Hepatocyte (in vitro differentiated cells): ENCODE results near the gene SORT1. TPM values are rescaled to one million over a fixed set of nuclear protein-coding genes. Genes with fewer than 3 reads are reported as not detected.
"Not testable (repeated sequence)": the region's sequence is repeated elsewhere in the genome, so short reads cannot be mapped to it uniquely, and the experiment has no call there.

Experiments
- DNase-seq: peaks from one replicate; pipeline ENCODE4 v3.0.0-alpha.2; 2016; ENCODE audit warnings: low spot score
- H2AFZ ChIP-seq: fragments of 200-600 bp; sonication (generic); 2 replicates; pipeline ENCODE4 v1.6.0; 2016; ENCODE audit warnings: antibody characterized with exemption, mild to moderate bottlenecking
- H3K27ac ChIP-seq: fragments of 200-600 bp; sonication (generic); 2 replicates; pipeline ENCODE4 v1.5.1; 2016; ENCODE audit warnings: mild to moderate bottlenecking
- H3K27me3 ChIP-seq: fragments of 200-600 bp; sonication (generic); 2 replicates; pipeline ENCODE4 v1.6.1; 2016
- H3K36me3 ChIP-seq: fragments of 200-600 bp; sonication (generic); replicated peaks from 2 replicates; pipeline ENCODE4 v1.5.1; 2016; ENCODE audit warnings: low read depth; ENCODE audit not compliant: insufficient read depth
- H3K4me1 ChIP-seq: fragments of 200-600 bp; sonication (generic); 2 replicates; pipeline ENCODE4 v1.5.1; 2016; ENCODE audit warnings: mild to moderate bottlenecking, moderate library complexity; ENCODE audit not compliant: insufficient read depth
- H3K4me2 ChIP-seq: fragments of 200-600 bp; sonication (generic); 2 replicates; pipeline ENCODE4 v1.6.0; 2016
- H3K4me3 ChIP-seq: fragments of 200-600 bp; sonication (generic); 2 replicates; pipeline ENCODE4 v1.5.1; 2016; ENCODE audit warnings: mild to moderate bottlenecking
- H3K79me2 ChIP-seq: fragments of 200-600 bp; sonication (generic); 2 replicates; pipeline ENCODE4 v1.6.0; 2017; ENCODE audit warnings: mild to moderate bottlenecking
- H3K9me2 ChIP-seq: fragments of 200-600 bp; sonication (generic); replicated peaks from 2 replicates; pipeline ENCODE4 v1.6.0; 2017; ENCODE audit warnings: mild to moderate bottlenecking; ENCODE audit not compliant: insufficient read depth
- H3K9me3 ChIP-seq: fragments of 200-600 bp; sonication (generic); 2 replicates; pipeline ENCODE4 v1.5.1; 2016; ENCODE audit warnings: low read depth, mild to moderate bottlenecking
- H4K20me1 ChIP-seq: fragments of 200-600 bp; sonication (generic); 2 replicates; pipeline ENCODE4 v1.6.0; 2016; ENCODE audit warnings: mild to moderate bottlenecking; ENCODE audit not compliant: insufficient read depth, poor library complexity, severe bottlenecking
- CTCF ChIP-seq: fragments of 200-600 bp; sonication (generic); IDR thresholded peaks from 2 replicates; pipeline ENCODE4 v1.5.1; 2016; ENCODE audit warnings: antibody characterized with exemption, mild to moderate bottlenecking; ENCODE audit not compliant: poor library complexity
- EZH2 ChIP-seq: fragments of 200-600 bp; sonication (generic); IDR thresholded peaks from 2 replicates; pipeline ENCODE4 v1.6.1; 2016; ENCODE audit warnings: antibody characterized with exemption, mild to moderate bottlenecking, borderline replicate concordance
- EZH2phosphoT487 ChIP-seq: fragments of 200-600 bp; sonication (generic); IDR thresholded peaks from one replicate; pipeline ENCODE4 v1.6.1; 2018; ENCODE audit warnings: antibody characterized with exemption, mild to moderate bottlenecking, low read depth, moderate library complexity; ENCODE audit not compliant: unreplicated experiment, severe bottlenecking
- WGBS: methylation state at CpG from one replicate; pipeline ENCODE4 v1.1.6; 2016; ENCODE audit warnings: low lambda C conversion rate; ENCODE audit errors: missing lambda C conversion rate; 5-methylcytosine and 5-hydroxymethylcytosine counted together
- polyA plus RNA-seq: library from polyadenylated mRNA; unstranded; fragments of >200 nt; fragmentation: Nextera tagmentation; extraction: Ambion mirVana; gene quantifications from 2 replicates; pipeline ENCODE4 v1.2.1, GENCODE V29; 2016
- total RNA-seq: library from RNA; depleted of rRNA; stranded (reverse); fragments of >200 nt; gene quantifications from 2 replicates; pipeline ENCODE4 v1.2.3, GENCODE V29; 2014

SORT1 gene
- total and polyA plus RNA-seq, 2 experiments from 2014 or later, result 43.7 to 59.3 TPM

- no peak overlapping the region for H3K4me2 ChIP-seq
- 70% methylated on average over 9 of the region's 9 CpGs for WGBS
- no peak overlapping the region for H3K4me3 ChIP-seq
- no peaks in the 10 kb centered on the region for H3K36me3 ChIP-seq
- TF ChIP-seq EZH2phosphoT487, result no peak
- no peak for TF ChIP-seq EZH2
- no peak for TF ChIP-seq CTCF
- H3K9me2 ChIP-seq, result no peaks in the 10 kb centered on the region
- DNase-seq, result no peak
- no peaks in the 10 kb centered on the region for H3K4me1 ChIP-seq
- H2AFZ ChIP-seq, result no peak overlapping the region
- H3K9me3 ChIP-seq, result no peaks in the 10 kb centered on the region
- H3K27ac ChIP-seq, result no peak overlapping the region
- no peaks in the 10 kb centered on the region for H3K79me2 ChIP-seq
- H4K20me1 ChIP-seq, result no peaks in the 10 kb centered on the region
- H3K27me3 ChIP-seq, result no peaks in the 10 kb centered on the region
These were observed 105.4 kb downstream of the SORT1 start for GRCh38 chr1:109292364-109292763.

GRCh38 chr1:109290998-109291397, 106.7 kb downstream of the SORT1 start:
- TF ChIP-seq CTCF (no peak), EZH2 (no peak), EZH2phosphoT487 (no peak)
- Histone ChIP-seq H3K4me2 (no peak overlapping the region), H4K20me1 (no peaks in the 10 kb centered on the region), H3K4me1 (no peaks in the 10 kb centered on the region), H3K36me3 (no peaks in the 10 kb centered on the region), H3K27ac (peak overlapping the region; percentile 36), H3K27me3 (no peaks in the 10 kb centered on the region), H3K9me3 (no peaks in the 10 kb centered on the region), H2AFZ (no peak overlapping the region), H3K4me3 (no peak overlapping the region), H3K79me2 (no peaks in the 10 kb centered on the region), H3K9me2 (no peaks in the 10 kb centered on the region)
- DNase-seq, result no peak
- WGBS, result 72% methylated on average over 6 of the region's 6 CpGs

GRCh38 chr1:109290137-109290536, 107.6 kb downstream of the SORT1 start:
- H4K20me1 ChIP-seq, result no peaks in the 10 kb centered on the region
- H3K9me3 ChIP-seq, result no peaks in the 10 kb centered on the region
- no peaks in the 10 kb centered on the region for H3K36me3 ChIP-seq
- no peak overlapping the region for H3K27ac ChIP-seq
- H3K9me2 ChIP-seq, result no peaks in the 10 kb centered on the region
- no peaks in the 10 kb centered on the region for H3K27me3 ChIP-seq
- no peak overlapping the region for H2AFZ ChIP-seq
- no peak for DNase-seq
- TF ChIP-seq EZH2phosphoT487 (no peak), EZH2 (no peak), CTCF (no peak)
- no peaks in the 10 kb centered on the region for H3K4me1 ChIP-seq
- 94% methylated on average over 1 of the region's 1 CpG for whole genome bisulfite sequencing
- no peak overlapping the region for H3K4me2 ChIP-seq
- H3K79me2 ChIP-seq, result no peaks in the 10 kb centered on the region
- no peak overlapping the region for H3K4me3 ChIP-seq

GRCh38 chr1:109286762-109287161, 111.0 kb downstream of the SORT1 start:
- not testable (repeated sequence) for DNase-seq, H3K27me3 ChIP-seq, H3K36me3 ChIP-seq, H2AFZ ChIP-seq, H3K4me3 ChIP-seq, H3K27ac ChIP-seq, H3K9me3 ChIP-seq, H3K9me2 ChIP-seq, H4K20me1 ChIP-seq, H3K79me2 ChIP-seq, H3K4me1 ChIP-seq, H3K4me2 ChIP-seq
- WGBS, result 86% methylated on average over 5 of the region's 5 CpGs
